GDM1 (cell line): ENCODE measurements around the gene CDC42BPB.
"Not testable (repeated sequence)": the region's sequence is repeated elsewhere in the genome, so short reads cannot be mapped to it uniquely, and the experiment has no call there.

Experiments used
- DNase-seq: peaks from one replicate; lab custom pipeline; 2025; lab: John Stamatoyannopoulos, UW

The CDC42BPB gene

DNA sequence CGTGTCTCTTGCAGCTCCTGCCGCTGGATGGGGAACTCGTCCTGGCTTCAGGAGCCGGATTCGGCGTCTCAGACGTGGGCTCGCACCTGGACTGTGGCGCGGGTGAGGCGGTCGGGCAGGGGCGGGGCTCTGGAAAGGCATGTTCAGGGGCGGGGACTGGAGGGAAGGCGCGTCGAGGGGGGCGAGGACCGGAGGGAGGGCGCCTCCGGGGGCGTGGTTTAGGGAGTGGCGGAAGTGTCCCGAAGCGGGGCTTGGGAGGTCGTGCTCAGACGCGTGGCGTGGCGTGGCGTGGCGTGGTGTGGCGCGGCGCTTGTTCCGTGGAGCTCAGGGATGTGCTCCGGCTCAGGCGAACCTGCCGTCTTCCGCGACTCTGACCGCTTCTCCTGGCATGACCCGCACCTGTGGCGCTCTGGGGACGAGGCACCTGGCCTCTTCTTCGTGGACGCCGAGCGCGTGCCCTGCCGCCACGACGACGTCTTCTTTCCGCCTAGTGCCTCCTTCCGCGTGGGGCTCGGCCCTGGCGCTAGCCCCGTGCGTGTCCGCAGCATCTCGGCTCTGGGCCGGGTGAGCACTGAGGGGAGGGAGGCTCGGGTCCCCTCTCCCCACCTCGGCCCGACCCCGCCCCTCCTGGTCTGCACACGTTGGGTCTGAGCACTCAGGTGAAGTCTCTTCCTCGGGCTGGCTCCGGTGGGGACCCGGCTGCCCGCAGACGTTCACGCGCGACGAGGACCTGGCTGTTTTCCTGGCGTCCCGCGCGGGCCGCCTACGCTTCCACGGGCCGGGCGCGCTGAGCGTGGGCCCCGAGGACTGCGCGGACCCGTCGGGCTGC lies 128.7 kb downstream of the CDC42BPB start:
- no peak for DNase-seq

DNA sequence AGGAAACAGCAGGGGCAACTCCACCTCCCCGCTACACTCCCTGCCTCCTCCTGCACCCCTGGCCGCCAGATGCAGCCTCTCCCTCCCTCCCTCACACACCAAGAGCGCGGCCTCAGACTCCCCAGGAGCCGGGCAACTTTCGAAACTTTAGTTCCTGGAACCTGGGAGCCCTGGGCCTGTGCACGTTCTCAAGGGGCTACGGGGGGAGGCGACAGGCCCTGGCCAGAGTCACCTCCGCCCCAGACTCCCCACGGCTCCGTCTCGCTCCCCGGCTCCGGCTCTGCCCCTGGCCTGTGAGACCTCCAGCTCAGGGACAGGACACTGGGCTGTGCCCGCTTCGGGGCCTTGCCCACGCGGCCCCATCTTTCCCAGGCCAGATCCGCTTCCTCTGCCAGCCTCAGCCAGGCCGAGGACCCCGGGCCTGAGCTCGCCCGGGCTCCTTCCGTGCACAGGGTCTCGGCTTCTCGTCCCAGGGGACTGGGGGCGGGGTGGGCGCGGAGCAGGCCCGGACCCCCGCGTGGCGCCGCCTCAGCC lies 129.4 kb downstream of the CDC42BPB start:
- no peak for DNase-seq

DNA sequence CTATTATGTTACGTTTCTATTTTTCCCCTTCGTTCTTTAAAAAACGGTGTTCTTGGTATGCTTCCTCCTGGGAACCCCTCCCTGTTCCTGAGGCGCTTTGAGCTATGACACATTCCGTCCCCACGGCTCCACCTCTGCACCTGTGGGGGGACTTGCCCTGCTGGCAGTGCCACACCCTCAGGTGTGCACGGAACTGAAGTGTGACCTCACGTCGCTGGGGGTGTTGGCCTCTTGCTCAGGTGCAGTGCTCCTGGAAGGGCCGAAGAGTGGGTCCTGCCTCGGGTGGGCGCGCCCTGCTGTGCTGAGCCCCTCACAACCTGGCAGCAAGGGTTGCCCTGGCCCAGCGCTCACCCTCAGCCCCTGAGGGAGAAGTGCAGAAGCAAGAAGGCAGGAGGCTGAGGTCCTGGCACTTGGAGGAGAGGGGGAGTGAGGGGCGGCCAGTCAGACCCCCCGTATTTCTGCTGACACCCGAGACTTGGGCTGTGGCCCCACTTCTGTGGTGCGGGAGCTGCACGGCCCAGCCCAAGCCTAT lies 129.9 kb downstream of the CDC42BPB start:
- no peak for DNase-seq

DNA sequence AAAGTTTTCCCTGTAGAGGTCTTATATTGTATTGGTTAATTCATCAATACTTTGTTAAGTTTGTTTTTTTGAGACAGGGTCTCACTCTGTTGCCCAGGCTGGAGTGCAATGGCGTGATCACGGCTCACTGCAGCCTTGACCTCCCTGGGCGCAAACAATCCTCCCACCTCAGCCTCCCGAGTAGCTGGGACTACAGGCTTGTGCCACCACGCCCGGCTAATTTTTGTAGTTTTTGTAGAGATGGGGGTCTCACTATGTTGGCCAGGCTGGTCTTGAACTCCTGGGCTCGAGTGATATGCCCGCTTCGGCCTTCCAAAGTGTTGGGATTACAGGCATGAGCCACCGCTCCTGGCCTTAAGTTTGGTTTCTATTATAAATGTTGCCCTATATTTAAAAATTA lies 130.5 kb downstream of the CDC42BPB start:
- not testable (repeated sequence) for DNase-seq

DNA sequence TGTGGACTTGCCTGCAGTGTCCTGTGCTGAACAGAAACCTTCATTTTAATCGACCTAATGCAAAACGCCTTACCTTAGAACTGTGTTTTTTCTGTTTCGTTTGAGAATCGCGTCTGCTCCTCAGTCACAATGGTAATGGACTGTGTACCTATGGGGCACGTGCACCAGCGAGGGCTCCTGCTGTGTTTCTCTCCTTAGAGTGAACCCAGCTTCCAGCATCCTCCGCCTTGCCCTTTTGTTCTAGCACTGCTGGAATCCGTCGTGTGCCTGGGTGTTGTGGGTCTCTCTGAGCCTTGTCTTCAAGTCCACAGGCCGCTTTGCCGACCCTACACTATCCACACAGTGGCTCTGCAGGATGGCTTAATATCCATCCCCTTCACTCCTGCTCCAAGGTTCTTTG lies 131.2 kb downstream of the CDC42BPB start:
- no peak for DNase-seq

DNA sequence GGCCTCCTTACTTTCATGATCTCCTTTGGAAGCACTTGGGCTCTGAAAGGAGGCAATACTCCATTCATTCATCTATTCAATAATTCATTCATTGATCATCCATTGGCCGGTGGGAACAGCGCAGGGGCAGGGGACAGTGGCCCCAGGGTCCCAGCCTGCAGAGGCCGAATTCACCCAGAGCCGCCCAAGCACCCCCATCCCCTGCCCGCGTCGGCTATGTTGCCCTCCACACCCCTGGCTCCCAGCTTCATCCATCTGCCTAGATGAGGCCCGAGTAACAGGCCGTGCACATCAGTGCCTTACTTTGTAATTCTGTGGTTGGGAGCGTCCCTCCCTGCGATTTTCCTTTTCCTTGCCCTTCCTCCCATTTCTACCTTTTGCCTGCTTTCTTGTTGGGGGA lies 131.7 kb downstream of the CDC42BPB start:
- DNase-seq = no peak

DNA sequence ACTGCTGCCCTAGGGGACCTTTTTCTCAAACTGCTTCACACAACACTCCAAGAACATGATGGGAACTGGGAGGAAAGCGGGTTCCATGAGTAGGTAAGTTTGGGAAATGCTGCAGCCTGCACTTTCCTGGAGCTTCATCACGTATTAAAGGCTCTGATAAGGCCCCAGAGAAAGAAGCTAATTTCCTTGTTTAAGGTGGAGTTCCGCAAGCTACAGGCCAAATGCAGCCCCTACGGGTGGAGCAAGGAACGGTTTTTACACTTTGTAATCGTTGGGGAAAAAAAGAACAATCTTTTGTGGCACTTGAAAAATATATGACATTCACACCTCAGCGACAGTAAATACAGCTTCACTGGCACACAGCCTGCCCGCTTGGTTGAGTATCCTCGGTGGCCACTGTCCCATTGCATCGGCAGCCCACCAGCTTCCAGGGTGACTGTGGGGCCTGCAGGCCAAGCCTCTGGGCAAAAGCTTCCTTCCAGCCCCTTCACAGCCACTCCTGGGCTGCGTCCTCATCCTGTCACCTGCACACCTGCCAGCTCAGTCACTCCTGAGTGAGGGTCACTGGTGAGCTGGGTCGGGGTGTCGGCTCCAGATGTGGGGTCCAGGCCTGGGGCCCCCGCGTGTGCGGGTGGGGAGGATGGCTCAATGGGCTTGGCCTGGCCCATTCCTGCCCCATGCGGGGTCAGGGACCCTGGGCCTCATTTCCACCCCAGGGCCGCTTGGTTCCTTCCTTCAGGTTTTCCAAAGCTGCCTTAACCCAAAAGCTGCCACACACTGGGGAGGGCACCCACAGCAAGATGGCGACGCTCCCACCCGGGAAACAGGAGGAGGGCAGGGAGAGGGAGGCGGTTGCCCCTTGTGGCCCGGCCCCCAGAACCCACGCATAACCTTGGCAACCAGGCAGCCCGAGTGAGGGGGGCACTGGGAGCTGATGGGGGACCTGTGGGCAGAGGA lies 132.4 kb downstream of the CDC42BPB start:
- no peak for DNase-seq

DNA sequence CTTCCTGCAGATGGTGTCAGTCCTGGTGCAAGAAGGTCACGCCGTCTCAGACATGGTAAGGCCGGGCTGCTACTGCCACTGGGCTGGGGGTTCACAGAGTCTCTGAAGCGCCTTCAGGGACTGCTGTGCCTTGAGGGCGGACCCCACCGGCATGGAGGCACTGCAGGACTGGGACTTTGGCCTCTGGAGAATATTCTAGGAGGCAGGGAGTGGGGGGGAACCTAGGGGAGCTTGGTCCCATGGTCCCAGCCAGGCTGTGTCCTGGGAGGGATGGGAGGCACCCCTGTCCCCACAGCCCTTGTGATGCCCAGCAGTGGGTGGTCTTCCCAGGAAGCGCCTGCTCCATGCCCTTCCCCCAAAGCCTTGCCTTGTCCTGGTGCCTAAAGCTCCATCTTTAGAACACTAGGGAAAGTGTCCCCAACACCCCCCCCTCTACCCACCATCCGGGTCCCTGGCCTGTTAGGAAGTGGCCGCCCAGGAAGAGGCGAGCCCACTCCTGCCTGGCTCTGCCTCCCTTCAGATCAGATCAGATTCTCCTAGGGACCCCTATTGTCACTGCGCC lies 133.3 kb downstream of the CDC42BPB start:
- DNase-seq = no peak

DNA sequence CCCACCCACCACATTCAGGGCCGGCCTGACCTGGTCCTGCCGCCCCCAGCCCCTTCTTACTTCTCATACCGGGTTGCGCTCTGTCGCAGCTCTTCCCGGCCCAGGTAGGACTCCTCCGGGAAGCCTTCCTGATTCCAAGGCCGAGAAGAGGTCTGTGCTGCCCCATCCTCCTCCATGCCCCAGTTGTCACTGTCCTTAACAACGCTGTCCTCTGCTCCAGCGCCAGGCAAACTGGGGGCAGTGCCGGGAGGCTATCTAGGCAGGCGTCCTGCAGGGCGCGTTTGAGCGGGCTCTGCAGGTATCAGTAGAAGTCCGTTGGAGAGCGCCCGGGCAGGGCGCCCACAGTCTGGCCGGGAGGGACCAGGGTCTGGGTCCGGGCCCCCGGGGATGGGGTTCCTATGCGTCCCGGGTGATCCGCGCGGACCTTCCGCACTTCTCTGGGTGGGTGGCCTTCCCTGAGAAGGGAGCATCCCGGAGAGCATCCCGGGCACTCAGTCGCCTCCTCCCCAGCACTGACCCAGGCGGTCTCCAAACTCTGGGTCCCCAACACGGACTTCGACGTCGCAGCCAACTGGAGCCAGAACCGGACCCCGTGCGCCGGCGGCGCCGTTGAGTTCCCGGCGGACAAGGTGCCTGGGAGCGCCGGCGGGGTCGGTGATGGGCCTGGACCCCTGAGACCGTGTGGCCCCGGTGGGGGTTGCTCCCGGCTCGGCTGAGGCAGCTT lies 134.0 kb downstream of the CDC42BPB start:
- no peak for DNase-seq

DNA sequence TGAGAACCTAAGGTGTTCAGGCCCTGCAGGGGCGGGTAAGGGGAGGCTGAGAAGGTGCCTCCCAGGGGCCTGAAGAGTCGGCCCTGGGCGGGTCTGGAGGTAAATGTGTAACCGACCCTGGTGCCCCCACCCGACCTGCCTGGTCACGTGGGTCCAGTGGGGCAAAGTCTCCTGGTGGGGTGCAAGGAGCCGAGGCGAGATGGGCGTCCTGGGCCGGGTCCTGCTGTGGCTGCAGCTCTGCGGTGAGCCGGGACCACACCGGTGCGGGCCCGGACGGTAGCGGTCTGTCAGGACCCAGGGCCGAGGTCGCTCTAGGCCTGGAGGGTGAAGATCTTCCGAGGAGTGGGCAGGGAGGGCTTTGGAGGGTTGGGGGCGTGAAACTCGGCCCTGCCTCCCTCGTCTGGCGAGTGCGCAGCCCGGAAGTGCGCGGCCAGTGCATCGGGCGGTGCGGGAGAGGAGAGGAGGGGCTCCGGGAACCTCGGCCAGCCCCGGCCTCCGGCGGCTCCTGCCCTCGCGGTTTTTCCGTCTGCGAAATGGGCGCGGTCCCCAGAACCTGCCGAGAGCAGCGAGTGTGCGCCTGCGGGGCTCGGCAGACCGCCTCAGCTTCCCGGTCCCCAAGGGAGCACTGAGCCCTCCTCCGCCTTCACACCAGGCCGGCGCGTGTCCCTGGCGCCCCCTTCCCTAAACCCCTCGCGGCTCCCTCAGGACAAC lies 134.7 kb downstream of the CDC42BPB start, which contains the start of gene AMN:
Gene AMN (plus strand): TSS at position 174 of the 711 bp plus-strand sequence. CDS start 26 bp downstream, at position 200.
- no peak for DNase-seq

DNA sequence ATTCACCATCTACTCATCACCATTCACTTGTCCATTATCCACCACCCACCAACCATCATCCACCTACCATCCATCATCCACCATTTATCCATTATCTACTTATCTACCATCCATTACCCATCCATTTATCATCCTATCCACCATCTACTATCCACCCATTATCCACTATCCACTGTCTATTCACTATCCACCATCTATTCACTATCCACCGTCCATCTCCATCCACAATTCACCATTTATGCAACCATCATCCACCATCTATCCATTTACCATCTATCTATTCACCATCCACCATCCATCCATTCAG lies 136.4 kb downstream of the CDC42BPB start:
- DNase-seq = no peak

DNA sequence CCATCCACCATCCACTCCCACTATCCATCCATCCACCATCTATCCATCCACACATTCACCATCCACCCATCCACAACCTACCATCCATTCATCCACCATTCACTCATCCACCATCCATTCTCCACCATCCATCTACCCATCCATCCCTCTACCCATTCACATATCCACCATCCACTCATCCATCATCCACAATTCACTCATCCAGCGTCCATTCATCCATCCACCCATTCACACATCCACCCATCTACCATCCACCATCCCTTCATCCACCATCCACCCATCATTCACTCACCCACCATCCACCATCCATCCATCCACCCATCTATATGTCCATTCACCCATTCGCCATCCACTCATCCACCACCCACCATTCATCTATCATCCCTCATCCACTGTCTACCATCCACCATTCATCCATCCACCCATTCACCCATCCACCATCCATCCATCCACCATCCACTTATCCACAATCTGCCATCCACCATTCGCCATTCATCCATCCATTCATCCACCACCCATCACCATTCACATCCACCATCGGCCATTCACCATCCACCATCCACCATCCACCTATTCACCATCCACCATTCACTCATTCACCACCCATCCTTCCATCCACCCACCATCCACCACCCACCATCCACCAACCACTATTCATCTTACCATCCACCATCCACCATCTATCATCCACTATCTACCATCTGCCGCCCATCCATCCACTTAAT lies 136.9 kb downstream of the CDC42BPB start:
- DNase-seq = no peak

DNA sequence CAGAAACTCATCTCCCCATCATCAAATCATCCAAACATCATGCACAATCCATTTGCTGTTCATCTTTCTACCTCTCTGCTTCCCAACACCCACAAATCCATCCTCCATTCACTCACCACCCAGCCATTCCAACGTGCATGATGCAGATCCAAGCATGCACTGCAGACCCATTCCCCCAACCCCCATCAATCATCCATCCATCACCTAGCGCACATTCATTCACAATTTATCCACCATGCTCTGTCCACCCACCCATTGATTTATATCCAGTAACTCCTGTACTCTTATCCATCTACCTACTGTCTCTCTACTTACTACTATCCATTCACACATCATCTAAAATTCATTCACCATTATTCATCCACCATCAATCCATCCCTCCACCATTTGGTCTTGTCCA lies 138.9 kb downstream of the CDC42BPB start:
- DNase-seq = no peak

DNA sequence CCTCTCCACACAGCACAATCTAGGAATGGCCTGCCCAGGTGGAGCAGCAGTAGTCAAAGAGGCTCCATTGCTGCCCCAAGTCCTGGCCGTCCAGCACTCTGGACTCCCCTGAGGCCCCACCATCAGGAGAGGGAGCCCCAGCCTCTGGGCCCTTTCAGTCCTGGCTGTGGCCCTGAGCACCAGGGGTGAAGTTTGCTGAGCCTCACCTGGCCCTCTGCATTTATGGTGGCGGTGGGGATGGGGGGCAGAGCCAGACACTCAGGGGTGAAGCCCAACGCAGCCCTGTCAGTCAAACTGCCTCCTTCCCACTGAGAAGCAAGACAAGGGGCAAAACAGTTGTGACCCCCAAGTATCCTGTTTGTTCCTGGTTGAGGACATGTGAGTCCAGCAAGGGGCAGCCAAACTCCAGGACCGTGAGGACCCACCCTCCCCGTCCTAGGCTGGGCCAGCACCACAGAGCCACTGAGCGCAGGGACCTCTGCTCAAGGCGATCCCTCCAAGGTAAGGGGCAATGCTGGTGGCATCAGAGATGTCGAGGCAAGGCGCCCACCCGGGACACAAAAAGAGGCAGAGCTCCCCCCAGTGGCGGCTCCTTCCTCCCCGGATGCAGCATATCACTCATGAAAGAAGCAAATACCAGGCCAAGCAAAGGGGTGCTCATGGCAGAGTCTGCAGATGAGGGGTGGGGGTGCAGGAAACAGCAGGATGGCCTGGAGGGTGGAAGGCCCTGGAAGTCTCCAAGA lies 139.7 kb downstream of the CDC42BPB start:
- DNase-seq = peak; percentile 22

DNA sequence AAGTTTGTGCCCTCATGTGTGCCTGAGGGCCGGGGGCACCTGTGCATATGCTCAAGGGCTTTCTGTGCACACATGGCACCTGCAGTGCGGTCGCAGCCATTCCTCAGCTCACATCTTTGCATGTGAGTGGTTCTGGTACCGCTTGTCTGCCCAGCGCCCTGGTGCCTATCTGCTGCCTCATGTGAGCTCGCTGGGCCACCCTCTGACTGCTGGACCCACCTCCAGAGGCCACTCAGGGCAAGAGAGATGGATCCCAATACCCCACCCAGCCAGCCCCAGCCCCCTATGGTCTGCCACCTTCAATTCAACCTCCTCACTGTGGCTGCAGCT lies 140.3 kb downstream of the CDC42BPB start:
- no peak for DNase-seq

DNA sequence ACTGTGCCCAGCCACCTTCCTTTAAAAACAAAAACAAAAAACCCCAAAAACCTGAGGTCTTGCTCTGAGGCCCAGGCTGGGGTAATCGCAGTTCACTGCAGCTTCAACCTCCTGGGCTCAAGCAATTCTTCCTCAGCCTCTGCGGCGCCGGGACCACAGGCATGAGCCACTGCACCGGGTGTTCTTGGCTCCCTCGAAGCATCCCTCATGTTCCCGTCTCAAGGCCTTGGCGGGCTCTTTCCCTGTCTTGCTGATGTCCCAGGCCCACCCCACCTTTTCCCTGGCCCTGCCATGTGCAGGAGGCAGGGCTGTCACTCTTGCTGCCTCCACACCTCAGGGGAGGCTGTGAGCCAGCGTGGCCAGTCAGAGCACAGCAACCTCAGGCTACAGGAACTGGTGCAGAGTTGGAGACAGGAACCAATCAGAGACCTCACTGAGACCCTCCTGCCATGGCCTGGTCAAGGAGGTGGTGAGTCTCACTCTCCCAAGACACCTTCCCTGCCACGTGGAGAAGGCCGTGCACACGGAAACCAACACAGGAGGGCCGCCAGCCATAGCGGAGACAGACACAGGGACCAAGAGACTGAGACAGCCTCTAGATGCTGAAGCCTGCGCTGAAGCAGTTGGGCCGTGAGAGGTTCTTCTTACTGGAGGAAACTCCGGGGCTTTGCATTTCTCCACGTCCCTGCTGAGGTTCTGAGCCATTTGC lies 140.8 kb downstream of the CDC42BPB start:
- DNase-seq = no peak

DNA sequence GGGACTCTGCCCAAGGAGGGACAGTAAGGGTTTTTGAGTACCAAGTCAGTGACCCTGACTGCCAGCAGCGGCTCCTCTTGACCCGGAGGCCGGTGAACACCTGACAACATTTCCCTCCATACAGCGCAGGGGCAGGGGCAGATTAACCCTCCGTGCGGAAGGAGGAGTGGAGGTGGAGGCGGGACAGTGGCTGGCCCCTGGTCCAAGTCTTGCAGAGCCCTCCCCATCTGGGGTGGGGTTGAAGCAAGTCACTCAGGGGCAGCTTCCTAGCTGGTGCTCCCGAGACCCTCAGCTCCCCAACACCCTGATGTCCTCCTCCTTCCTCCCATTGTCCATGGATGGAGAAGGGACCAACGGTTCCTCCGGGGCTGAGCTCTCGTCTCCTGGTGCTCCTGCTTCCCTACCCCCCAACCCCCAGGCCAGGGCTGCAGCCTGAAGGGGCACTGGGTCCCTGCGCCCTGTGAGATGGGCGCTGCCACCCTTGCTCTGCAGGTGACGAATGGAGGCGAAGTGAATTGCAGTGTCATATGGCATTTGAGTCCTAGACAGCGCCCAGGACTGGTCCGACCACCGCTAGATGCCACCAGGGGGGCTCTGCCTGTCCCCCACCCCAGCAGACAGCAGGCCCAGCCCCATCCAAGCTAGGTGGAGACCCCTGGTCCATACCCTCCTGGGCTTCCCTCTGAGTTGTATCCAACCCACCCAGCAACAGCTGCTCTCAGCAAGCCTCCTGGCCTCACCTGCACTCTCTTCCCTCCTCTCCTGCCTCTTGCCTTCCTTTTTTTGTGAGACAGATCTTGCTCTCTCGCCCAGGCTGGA lies 141.8 kb downstream of the CDC42BPB start:
- no peak for DNase-seq
